Right atrium auricular region (tissue), 2 donors: ENCODE measurements around the gene NAA25. TPM values are rescaled to one million over a fixed set of nuclear protein-coding genes. Genes with fewer than 3 reads are reported as not detected.
A peak's percentile ranks its signal among the peaks of the same experiment; 100 is the strongest.

Source experiments
- DNase-seq: peaks from one replicate; pipeline ENCODE4 v3.0.0-alpha.2; 2019; ENCODE audit warnings: low spot score
- H3K27ac ChIP-seq, 2 donors: fragments of 200-600 bp; sonication (generic); 1 replicate in 1 of 2; 2 replicates in 1 of 2; pipeline ENCODE4 v1.5.1; 2016 to 2019
- H3K27me3 ChIP-seq, 2 donors: fragments of 200-600 bp; sonication (generic); one replicate each; pipeline versions ENCODE4 v1.5.1 to v1.6.0; 2017 to 2019
- H3K36me3 ChIP-seq: fragments of 200-600 bp; sonication (generic); one replicate; pipeline ENCODE4 v1.5.1; 2016
- H3K4me1 ChIP-seq, 2 donors: fragments of 200-600 bp; sonication (generic); one replicate each; pipeline versions ENCODE4 v1.5.1 to v1.6.0; 2017 to 2019
- H3K4me3 ChIP-seq, 2 donors: fragments of 200-600 bp; sonication (generic); 1 replicate in 1 of 2; 2 replicates in 1 of 2; pipeline ENCODE4 v1.5.1; 2017 to 2019; ENCODE audit warnings: mild to moderate bottlenecking in 1 of 2, moderate library complexity in 1 of 2
- H3K9me3 ChIP-seq, 2 donors: fragments of 200-600 bp; sonication (generic); one replicate each; pipeline ENCODE4 v1.5.1; 2019
- total RNA-seq, 2 donors: library from RNA; depleted of rRNA; stranded (reverse); fragments of >200 nt; gene quantifications; one replicate each; pipeline ENCODE4 v1.1.0, GENCODE V29; 2016
- TF ChIP-seq, protein P1 (sequence below), 2 donors: fragments of 200-600 bp; sonication (generic); IDR thresholded peaks; one replicate each; pipeline ENCODE4 v1.5.1; 2019; ENCODE audit warnings: antibody characterized with exemption in 2 of 2

Gene NAA25
- total RNA-seq, 2 donors from 2014 or later = 8.8 to 11.2 TPM

DNA sequence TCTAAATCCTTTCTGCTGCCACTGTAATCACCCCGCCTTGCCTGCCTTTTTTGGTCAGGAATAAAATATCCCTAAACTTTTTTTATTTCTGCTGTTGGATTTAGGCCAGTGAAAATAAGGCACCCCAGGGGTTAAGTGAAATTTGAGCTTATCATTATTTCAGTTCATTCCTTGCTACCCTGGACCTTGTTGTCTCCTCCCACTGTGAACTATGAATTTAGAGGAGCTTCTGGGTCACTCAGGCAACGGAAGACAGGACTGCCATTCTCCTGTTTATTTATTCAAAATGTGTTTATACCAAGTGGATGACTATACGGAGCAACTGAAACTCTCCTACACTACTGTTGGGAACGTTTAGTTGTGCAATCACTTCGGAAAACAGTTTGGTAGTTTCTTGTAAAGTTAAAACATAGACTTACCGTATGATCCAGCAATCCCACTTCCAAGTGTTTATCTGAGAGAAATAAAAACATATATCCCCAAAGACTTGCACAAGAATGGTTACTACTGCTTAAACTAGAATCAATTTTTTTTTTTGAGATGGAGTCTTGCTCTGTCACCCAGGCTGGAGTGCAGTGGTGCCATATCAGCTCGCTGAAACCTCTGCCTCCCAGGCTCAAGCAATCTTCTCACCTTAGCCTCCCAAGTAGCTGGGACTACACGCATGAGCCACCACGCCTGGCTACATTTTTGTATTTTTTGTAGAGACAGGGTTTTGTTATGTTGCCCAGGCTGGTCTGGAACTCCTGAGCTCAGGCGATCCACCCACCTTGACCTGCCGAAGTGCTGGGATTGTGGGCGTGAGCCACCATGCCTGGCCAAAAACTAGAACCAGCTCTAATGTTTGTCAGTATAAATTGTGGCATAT is 14.5 kb upstream of the NAA25 start:
- TF ChIP-seq, protein P1, sequence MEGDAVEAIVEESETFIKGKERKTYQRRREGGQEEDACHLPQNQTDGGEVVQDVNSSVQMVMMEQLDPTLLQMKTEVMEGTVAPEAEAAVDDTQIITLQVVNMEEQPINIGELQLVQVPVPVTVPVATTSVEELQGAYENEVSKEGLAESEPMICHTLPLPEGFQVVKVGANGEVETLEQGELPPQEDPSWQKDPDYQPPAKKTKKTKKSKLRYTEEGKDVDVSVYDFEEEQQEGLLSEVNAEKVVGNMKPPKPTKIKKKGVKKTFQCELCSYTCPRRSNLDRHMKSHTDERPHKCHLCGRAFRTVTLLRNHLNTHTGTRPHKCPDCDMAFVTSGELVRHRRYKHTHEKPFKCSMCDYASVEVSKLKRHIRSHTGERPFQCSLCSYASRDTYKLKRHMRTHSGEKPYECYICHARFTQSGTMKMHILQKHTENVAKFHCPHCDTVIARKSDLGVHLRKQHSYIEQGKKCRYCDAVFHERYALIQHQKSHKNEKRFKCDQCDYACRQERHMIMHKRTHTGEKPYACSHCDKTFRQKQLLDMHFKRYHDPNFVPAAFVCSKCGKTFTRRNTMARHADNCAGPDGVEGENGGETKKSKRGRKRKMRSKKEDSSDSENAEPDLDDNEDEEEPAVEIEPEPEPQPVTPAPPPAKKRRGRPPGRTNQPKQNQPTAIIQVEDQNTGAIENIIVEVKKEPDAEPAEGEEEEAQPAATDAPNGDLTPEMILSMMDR (IDR thresholded peaks at IDR 0.05) = no peak

DNA sequence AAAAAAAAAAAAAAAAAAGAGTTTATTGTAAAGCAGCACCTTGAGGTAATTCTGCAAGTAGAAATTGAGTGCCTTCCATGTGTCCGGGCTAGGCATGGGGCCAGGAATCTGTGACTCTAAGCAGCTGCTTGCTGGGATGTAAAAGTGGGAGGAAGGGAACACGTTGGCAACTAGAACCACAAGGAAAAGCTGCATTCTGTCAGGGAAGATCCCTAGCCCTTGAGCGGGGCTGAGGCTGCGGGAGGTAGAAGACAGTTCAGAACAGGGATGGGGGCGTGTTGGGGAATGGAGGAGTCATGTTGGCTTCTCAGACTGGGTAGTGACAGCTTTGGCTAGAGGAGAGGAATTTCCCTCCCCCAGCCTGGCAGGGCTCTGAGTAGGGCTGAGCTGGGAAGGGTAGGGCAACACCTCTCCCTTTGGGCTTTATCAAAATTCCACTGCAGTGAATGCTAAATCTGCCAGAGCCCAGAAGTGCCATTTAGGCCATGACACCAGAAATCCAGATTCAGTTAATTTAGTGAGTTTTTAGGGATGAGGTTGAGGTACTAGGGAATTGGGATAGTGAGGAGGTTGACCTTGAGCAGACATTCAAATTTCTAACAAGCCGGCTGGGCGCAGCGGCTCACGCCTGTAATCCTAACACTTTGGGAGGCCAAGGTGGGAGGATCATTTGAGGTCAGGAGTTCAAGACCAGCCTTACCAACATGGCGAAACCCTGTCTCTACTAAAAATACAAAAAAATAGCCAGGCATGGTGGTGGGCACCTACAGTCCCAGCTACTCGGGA is 13.4 kb upstream of the NAA25 start:
- TF ChIP-seq, protein P1 (IDR thresholded peaks at IDR 0.05) = no peak
- DNase-seq = peak; percentile 83
- no peak overlapping the region for H3K4me3 ChIP-seq
- peak overlapping the region; percentile 82 to 94 for H3K27ac ChIP-seq
- no peaks in the 10 kb centered on the region for H3K27me3 ChIP-seq
- H3K4me1 ChIP-seq = peaks cover 0 to 52% of the 10 kb centered on the region in 2 donors
- no peaks in the 10 kb centered on the region for H3K36me3 ChIP-seq
- no peaks in the 10 kb centered on the region for H3K9me3 ChIP-seq

More for the DNA sequence above, 14.5 kb upstream of the NAA25 start:
- Histone ChIP-seq H3K4me1 (peaks cover 0 to 56% of the 10 kb centered on the region in 2 donors), H3K4me3 (no peak overlapping the region), H3K36me3 (no peaks in the 10 kb centered on the region), H3K27ac (peak overlapping the region; percentile 82 to 94), H3K9me3 (no peaks in the 10 kb centered on the region), H3K27me3 (no peaks in the 10 kb centered on the region)
- no peak for DNase-seq

DNA sequence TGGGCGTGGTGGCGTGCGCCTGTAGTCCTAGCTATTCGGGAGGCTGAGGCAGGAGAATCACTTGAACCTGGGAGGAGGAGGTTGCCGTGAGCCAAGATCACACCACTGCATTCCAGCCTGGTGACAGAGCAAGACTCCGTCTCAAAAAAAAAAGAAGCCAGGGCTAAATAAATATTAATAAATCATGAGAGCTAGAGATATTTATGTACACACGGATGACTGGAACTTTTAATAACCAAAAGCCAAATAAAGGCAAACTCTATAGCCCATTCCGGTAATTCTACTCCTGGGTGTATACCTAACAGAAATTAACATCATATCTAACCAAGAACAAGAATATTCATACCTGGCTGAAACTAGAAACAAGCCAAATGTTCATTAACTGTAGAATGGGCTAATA is 9.1 kb upstream of the NAA25 start:
- no peak for DNase-seq
- no peak overlapping the region for H3K4me3 ChIP-seq
- peak overlapping the region; percentile 81 to 83 for H3K27ac ChIP-seq
- H3K36me3 ChIP-seq = no peaks in the 10 kb centered on the region
- H3K4me1 ChIP-seq = peaks cover 0 to 35% of the 10 kb centered on the region in 2 donors
- H3K9me3 ChIP-seq = no peaks in the 10 kb centered on the region
- TF ChIP-seq, protein P1 (IDR thresholded peaks at IDR 0.05) = no peak
- no peaks in the 10 kb centered on the region for H3K27me3 ChIP-seq

DNA sequence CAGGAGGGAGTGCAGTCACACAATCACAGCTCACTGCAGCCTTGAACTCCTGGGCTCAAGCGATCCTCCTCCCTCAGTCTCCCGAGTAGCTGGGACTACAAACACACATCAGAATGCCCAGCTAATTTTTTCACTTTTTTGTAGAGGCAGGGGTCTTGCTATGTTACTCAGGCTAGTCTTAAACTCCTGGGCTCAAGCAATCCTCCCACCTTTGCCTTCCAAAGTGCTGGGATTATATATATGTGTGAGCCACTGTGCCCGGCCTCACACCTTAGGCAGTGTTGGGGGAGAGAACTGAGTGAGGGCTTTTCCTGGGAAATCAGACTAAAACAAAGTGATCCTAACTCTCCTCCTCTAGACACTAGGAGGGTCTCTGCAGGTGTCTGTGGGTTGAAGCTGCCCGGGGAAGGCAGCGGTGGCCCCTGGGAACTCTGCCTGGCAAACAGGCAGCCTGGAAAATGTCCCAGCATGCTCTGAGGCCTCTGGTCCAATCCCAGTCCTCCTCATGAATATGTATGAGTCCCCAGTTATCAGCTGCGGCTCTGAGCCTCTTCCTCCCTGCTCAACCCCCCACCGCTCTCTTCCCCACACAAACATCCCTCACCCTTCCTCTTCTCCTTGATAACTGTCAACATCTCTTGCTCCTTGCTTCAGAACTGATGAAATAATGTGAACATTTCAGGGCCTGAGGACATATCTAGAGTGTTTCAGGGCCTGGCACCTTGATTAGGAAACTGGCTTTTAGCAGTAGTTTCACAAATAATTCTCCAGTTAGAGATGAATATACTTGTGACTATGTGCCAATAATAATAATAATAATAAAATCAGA is 7.9 kb upstream of the NAA25 start:
- Histone ChIP-seq H3K4me3 (peak overlapping the region in 1 of 2 donors; percentile 21), H3K4me1 (peaks cover 0 to 23% of the 10 kb centered on the region in 2 donors), H3K27me3 (no peaks in the 10 kb centered on the region), H3K9me3 (no peaks in the 10 kb centered on the region), H3K27ac (peak overlapping the region; percentile 81 to 83), H3K36me3 (no peaks in the 10 kb centered on the region)
- DNase-seq = peak; percentile 83
- TF ChIP-seq, protein P1 (IDR thresholded peaks at IDR 0.05) = no peak

DNA sequence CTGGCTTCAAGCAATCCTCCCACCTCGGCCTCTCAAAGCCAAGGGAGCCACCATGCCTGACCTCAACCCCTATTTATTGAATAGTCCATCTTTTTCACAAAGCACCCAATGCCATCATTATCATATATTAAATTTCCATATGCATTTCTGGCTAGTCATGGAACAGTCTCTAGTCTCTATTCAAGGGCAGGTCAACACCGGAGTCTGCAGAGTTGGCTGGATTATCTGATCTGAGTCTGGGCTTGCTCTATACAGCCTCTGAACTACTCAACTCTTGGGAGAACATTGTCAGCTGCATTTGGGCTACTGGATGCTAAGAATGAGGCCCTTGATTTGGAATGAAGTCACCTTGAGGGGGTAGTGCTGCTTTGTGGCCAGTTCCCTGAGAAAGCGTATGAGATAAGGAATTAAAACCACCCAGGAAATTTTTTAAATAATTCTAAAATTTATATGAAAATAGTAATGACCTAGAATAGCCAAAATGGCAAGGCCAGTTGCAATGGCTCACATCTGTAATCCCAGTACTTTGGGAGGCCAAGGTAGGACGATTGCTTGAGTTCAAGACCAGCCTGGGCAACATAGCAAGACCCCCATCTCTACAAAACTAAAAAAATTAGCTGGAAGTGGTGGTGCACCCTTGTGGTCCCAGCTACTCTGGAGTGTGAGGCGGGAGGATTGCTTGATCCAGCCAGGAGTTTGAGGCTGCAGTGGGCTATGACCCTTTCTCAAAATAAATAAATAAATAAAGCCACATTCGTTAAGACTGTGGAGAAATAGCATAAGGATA is 6.9 kb upstream of the NAA25 start:
- Histone ChIP-seq H3K27ac (no peak overlapping the region), H3K36me3 (no peaks in the 10 kb centered on the region), H3K27me3 (no peaks in the 10 kb centered on the region), H3K4me3 (no peak overlapping the region), H3K9me3 (no peaks in the 10 kb centered on the region), H3K4me1 (peaks cover 0 to 19% of the 10 kb centered on the region in 2 donors)
- no peak for DNase-seq
- TF ChIP-seq, protein P1 (IDR thresholded peaks at IDR 0.05) = no peak
